OCI-LY1 (cell line): ENCODE results near the gene GDF10.

Experiments used
- H2AFZ ChIP-seq: fragments of 200-600 bp; sonication (generic), shearing (Covaris generic); 2 replicates; pipeline ENCODE4 v1.6.0; 2014; ENCODE audit warnings: antibody characterized with exemption, mild to moderate bottlenecking, low read length
- H3F3A ChIP-seq: fragments of 200-600 bp; sonication (generic), shearing (Covaris generic); 2 replicates; pipeline ENCODE4 v1.6.0; 2014; ENCODE audit warnings: mild to moderate bottlenecking, antibody characterized with exemption, low read length, moderate library complexity; ENCODE audit not compliant: insufficient read depth
- H3K27ac ChIP-seq: fragments of 200-600 bp; sonication (generic); 2 replicates; pipeline ENCODE4 v1.5.1; 2014; ENCODE audit warnings: low read length, mixed run types, mild to moderate bottlenecking, low read depth; ENCODE audit not compliant: poor library complexity, severe bottlenecking
- H3K27me3 ChIP-seq: fragments of 200-600 bp; sonication (generic); 2 replicates; pipeline ENCODE4 v1.6.0; 2014; ENCODE audit warnings: antibody characterized with exemption, mild to moderate bottlenecking, low read length, moderate library complexity; ENCODE audit not compliant: insufficient read depth
- H3K36me3 ChIP-seq: fragments of 200-600 bp; sonication (generic); 2 replicates; pipeline ENCODE4 v1.6.1; 2014; ENCODE audit warnings: mild to moderate bottlenecking, antibody characterized with exemption, low read length, moderate library complexity, mixed read lengths; ENCODE audit not compliant: insufficient read depth
- H3K4me1 ChIP-seq: fragments of 200-600 bp; sonication (generic); 2 replicates; pipeline ENCODE4 v1.5.1; 2014; ENCODE audit warnings: mild to moderate bottlenecking, low read length, moderate library complexity; ENCODE audit not compliant: insufficient read depth, severe bottlenecking
- H3K4me2 ChIP-seq: fragments of 200-600 bp; sonication (generic), shearing (Covaris generic); 2 replicates; pipeline ENCODE4 v1.6.1; 2014; ENCODE audit warnings: low read length
- H3K4me3 ChIP-seq: fragments of 200-600 bp; sonication (generic); 2 replicates; pipeline ENCODE4 v1.5.1; 2014; ENCODE audit warnings: low read length, low read depth, mild to moderate bottlenecking, mixed read lengths; ENCODE audit not compliant: poor library complexity, severe bottlenecking
- H3K79me2 ChIP-seq: fragments of 200-600 bp; shearing (Covaris generic); 2 replicates; pipeline ENCODE4 v1.6.1; 2016; ENCODE audit warnings: mixed run types, low read length, mixed read lengths; ENCODE audit not compliant: insufficient read depth
- H3K9ac ChIP-seq: fragments of 200-600 bp; sonication (generic), shearing (Covaris generic); 2 replicates; pipeline ENCODE4 v1.6.1; 2014; ENCODE audit warnings: mild to moderate bottlenecking, low read length, mixed read lengths
- H3K9me2 ChIP-seq: fragments of 200-600 bp; sonication (generic), shearing (Covaris generic); 2 replicates; pipeline ENCODE4 v1.6.1; 2014; ENCODE audit warnings: low read depth, mild to moderate bottlenecking, low read length, mixed read lengths
- H3K9me3 ChIP-seq: fragments of 200-600 bp; shearing (Covaris generic); 2 replicates; pipeline ENCODE4 v1.6.1; 2014; ENCODE audit warnings: low read length, mixed read lengths
- H4K20me1 ChIP-seq: fragments of 200-600 bp; sonication (generic), shearing (Covaris generic); 2 replicates; pipeline ENCODE4 v1.6.0; 2016; ENCODE audit warnings: mild to moderate bottlenecking, low read length; ENCODE audit not compliant: insufficient read depth
- CTCF ChIP-seq: fragments of 200-600 bp; sonication (generic), shearing (Covaris generic); IDR thresholded peaks from 2 replicates; pipeline ENCODE4 v1.5.1; 2017; ENCODE audit warnings: mild to moderate bottlenecking, antibody characterized with exemption, low read length, moderate library complexity, mixed read lengths
- EZH2 ChIP-seq: fragments of 200-600 bp; sonication (generic), shearing (Covaris generic); IDR thresholded peaks from 2 replicates; pipeline ENCODE4 v1.8.0; 2017; ENCODE audit warnings: borderline replicate concordance, mixed run types, mild to moderate bottlenecking, antibody characterized with exemption, low read length, moderate library complexity, mixed read lengths

The GDF10 gene

GRCh38 chr10:47253651-47254375 is 46.2 kb upstream of the GDF10 start:
- TF ChIP-seq EZH2 (no peak), CTCF (no peak)
- H3K27me3 ChIP-seq, result no peaks in the 10 kb centered on the region
- H3K9ac ChIP-seq, result no peak overlapping the region
- H4K20me1 ChIP-seq, result no peaks in the 10 kb centered on the region
- H3K9me3 ChIP-seq, result no peaks in the 10 kb centered on the region
- H3K36me3 ChIP-seq, result no peaks in the 10 kb centered on the region
- no peaks in the 10 kb centered on the region for H3K79me2 ChIP-seq
- peaks cover 35% of the 10 kb centered on the region for H3K4me1 ChIP-seq
- H3K9me2 ChIP-seq, result no peaks in the 10 kb centered on the region
- no peak overlapping the region for H3K4me3 ChIP-seq
- H3F3A ChIP-seq, result no peaks in the 10 kb centered on the region
- no peak overlapping the region for H3K4me2 ChIP-seq
- H3K27ac ChIP-seq, result no peak overlapping the region
- H2AFZ ChIP-seq, result no peak overlapping the region

GRCh38 chr10:47254611-47255010 is 45.4 kb upstream of the GDF10 start:
- H3K36me3 ChIP-seq, result no peaks in the 10 kb centered on the region
- H3F3A ChIP-seq, result no peaks in the 10 kb centered on the region
- H3K4me1 ChIP-seq, result peaks cover 37% of the 10 kb centered on the region
- H3K79me2 ChIP-seq, result no peaks in the 10 kb centered on the region
- no peaks in the 10 kb centered on the region for H3K27me3 ChIP-seq
- H3K9me2 ChIP-seq, result no peaks in the 10 kb centered on the region
- no peak overlapping the region for H3K4me2 ChIP-seq
- no peaks in the 10 kb centered on the region for H4K20me1 ChIP-seq
- no peak overlapping the region for H2AFZ ChIP-seq
- no peak overlapping the region for H3K4me3 ChIP-seq
- no peaks in the 10 kb centered on the region for H3K9me3 ChIP-seq
- no peak overlapping the region for H3K9ac ChIP-seq
- TF ChIP-seq EZH2 (no peak), CTCF (no peak)
- no peak overlapping the region for H3K27ac ChIP-seq

GRCh38 chr10:47255033-47255813 is 44.8 kb upstream of the GDF10 start:
- Histone ChIP-seq H3K36me3 (no peaks in the 10 kb centered on the region), H3K4me3 (no peak overlapping the region), H3K9me2 (no peaks in the 10 kb centered on the region), H4K20me1 (no peaks in the 10 kb centered on the region), H3K9me3 (no peaks in the 10 kb centered on the region), H3K27ac (no peak overlapping the region), H3K27me3 (no peaks in the 10 kb centered on the region), H2AFZ (no peak overlapping the region), H3K79me2 (no peaks in the 10 kb centered on the region), H3K4me2 (no peak overlapping the region), H3K9ac (no peak overlapping the region), H3F3A (no peaks in the 10 kb centered on the region), H3K4me1 (peaks cover 43% of the 10 kb centered on the region)
- no peak for TF ChIP-seq CTCF
- no peak for TF ChIP-seq EZH2
